Hepatocyte (in vitro differentiated cells): ENCODE data around the gene ACTR5. TPM values are rescaled to one million over a fixed set of nuclear protein-coding genes. Genes with fewer than 3 reads are reported as not detected.

ENCODE experiments used
- DNase-seq: peaks from one replicate; pipeline ENCODE4 v3.0.0-alpha.2; 2016; ENCODE audit warnings: low spot score
- H2AFZ ChIP-seq: fragments of 200-600 bp; sonication (generic); 2 replicates; pipeline ENCODE4 v1.6.0; 2016; ENCODE audit warnings: antibody characterized with exemption, mild to moderate bottlenecking
- H3K27ac ChIP-seq: fragments of 200-600 bp; sonication (generic); 2 replicates; pipeline ENCODE4 v1.5.1; 2016; ENCODE audit warnings: mild to moderate bottlenecking
- H3K27me3 ChIP-seq: fragments of 200-600 bp; sonication (generic); 2 replicates; pipeline ENCODE4 v1.6.1; 2016
- H3K36me3 ChIP-seq: fragments of 200-600 bp; sonication (generic); replicated peaks from 2 replicates; pipeline ENCODE4 v1.5.1; 2016; ENCODE audit warnings: low read depth; ENCODE audit not compliant: insufficient read depth
- H3K4me1 ChIP-seq: fragments of 200-600 bp; sonication (generic); 2 replicates; pipeline ENCODE4 v1.5.1; 2016; ENCODE audit warnings: mild to moderate bottlenecking, moderate library complexity; ENCODE audit not compliant: insufficient read depth
- H3K4me2 ChIP-seq: fragments of 200-600 bp; sonication (generic); 2 replicates; pipeline ENCODE4 v1.6.0; 2016
- H3K4me3 ChIP-seq: fragments of 200-600 bp; sonication (generic); 2 replicates; pipeline ENCODE4 v1.5.1; 2016; ENCODE audit warnings: mild to moderate bottlenecking
- H3K79me2 ChIP-seq: fragments of 200-600 bp; sonication (generic); 2 replicates; pipeline ENCODE4 v1.6.0; 2017; ENCODE audit warnings: mild to moderate bottlenecking
- H3K9me2 ChIP-seq: fragments of 200-600 bp; sonication (generic); replicated peaks from 2 replicates; pipeline ENCODE4 v1.6.0; 2017; ENCODE audit warnings: mild to moderate bottlenecking; ENCODE audit not compliant: insufficient read depth
- H3K9me3 ChIP-seq: fragments of 200-600 bp; sonication (generic); 2 replicates; pipeline ENCODE4 v1.5.1; 2016; ENCODE audit warnings: low read depth, mild to moderate bottlenecking
- H4K20me1 ChIP-seq: fragments of 200-600 bp; sonication (generic); 2 replicates; pipeline ENCODE4 v1.6.0; 2016; ENCODE audit warnings: mild to moderate bottlenecking; ENCODE audit not compliant: insufficient read depth, poor library complexity, severe bottlenecking
- EZH2 ChIP-seq: fragments of 200-600 bp; sonication (generic); IDR thresholded peaks from 2 replicates; pipeline ENCODE4 v1.6.1; 2016; ENCODE audit warnings: antibody characterized with exemption, mild to moderate bottlenecking, borderline replicate concordance
- EZH2phosphoT487 ChIP-seq: fragments of 200-600 bp; sonication (generic); IDR thresholded peaks from one replicate; pipeline ENCODE4 v1.6.1; 2018; ENCODE audit warnings: antibody characterized with exemption, mild to moderate bottlenecking, low read depth, moderate library complexity; ENCODE audit not compliant: unreplicated experiment, severe bottlenecking
- WGBS: methylation state at CpG from one replicate; pipeline ENCODE4 v1.1.6; 2016; ENCODE audit warnings: low lambda C conversion rate; ENCODE audit errors: missing lambda C conversion rate; 5-methylcytosine and 5-hydroxymethylcytosine counted together
- polyA plus RNA-seq: library from polyadenylated mRNA; unstranded; fragments of >200 nt; fragmentation: Nextera tagmentation; extraction: Ambion mirVana; gene quantifications from 2 replicates; pipeline ENCODE4 v1.2.1, GENCODE V29; 2016
- total RNA-seq: library from RNA; depleted of rRNA; stranded (reverse); fragments of >200 nt; gene quantifications from 2 replicates; pipeline ENCODE4 v1.2.3, GENCODE V29; 2014
- TF ChIP-seq, protein P1 (sequence below): fragments of 200-600 bp; sonication (generic); IDR thresholded peaks from 2 replicates; pipeline ENCODE4 v1.5.1; 2016; ENCODE audit warnings: antibody characterized with exemption, mild to moderate bottlenecking; ENCODE audit not compliant: poor library complexity

The ACTR5 gene
- total and polyA plus RNA-seq, 2 experiments from 2014 or later, result 8.5 to 10.1 TPM

DNA sequence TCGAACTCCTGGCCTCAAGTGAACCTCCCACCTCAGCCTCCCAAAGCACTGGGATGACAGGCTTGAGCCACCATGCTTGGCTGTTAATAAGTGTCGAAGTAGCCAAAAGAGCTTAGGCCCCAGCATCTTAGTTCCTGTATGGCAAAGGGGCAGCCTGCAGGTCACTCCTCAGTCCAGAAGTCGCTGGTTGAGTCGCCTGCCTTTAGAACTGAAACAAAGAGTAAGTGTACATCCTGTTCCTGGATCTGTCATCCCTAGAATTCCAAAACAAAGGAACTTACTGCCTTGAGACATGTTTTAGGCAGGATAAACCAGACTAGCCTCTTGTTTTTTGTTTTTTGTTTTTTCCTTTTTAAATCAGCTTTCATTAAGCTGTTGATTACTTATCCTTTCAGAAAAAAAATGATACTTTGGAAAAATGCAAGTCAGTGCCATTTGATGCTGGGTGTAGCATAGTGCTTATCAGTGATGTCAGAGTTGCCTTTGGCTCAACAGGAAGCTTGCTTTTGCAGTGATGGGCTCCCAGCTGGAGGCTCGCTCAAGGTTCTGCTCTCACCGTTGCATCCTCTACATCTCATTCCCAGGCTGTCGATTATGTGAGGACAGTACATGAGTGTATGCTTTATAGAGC lies 9.0 kb downstream of the ACTR5 start:
- no peak overlapping the region for H3K4me3 ChIP-seq
- no peak overlapping the region for H3K27ac ChIP-seq
- no peak overlapping the region for H3K4me2 ChIP-seq
- no peak overlapping the region for H2AFZ ChIP-seq
- no peaks in the 10 kb centered on the region for H3K9me3 ChIP-seq
- H4K20me1 ChIP-seq, result no peaks in the 10 kb centered on the region
- no peaks in the 10 kb centered on the region for H3K36me3 ChIP-seq
- DNase-seq, result no peak
- H3K4me1 ChIP-seq, result no peaks in the 10 kb centered on the region
- TF ChIP-seq, protein P1, sequence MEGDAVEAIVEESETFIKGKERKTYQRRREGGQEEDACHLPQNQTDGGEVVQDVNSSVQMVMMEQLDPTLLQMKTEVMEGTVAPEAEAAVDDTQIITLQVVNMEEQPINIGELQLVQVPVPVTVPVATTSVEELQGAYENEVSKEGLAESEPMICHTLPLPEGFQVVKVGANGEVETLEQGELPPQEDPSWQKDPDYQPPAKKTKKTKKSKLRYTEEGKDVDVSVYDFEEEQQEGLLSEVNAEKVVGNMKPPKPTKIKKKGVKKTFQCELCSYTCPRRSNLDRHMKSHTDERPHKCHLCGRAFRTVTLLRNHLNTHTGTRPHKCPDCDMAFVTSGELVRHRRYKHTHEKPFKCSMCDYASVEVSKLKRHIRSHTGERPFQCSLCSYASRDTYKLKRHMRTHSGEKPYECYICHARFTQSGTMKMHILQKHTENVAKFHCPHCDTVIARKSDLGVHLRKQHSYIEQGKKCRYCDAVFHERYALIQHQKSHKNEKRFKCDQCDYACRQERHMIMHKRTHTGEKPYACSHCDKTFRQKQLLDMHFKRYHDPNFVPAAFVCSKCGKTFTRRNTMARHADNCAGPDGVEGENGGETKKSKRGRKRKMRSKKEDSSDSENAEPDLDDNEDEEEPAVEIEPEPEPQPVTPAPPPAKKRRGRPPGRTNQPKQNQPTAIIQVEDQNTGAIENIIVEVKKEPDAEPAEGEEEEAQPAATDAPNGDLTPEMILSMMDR, result no peak
- TF ChIP-seq EZH2phosphoT487 (no peak), EZH2 (no peak)
- H3K27me3 ChIP-seq, result no peaks in the 10 kb centered on the region
- peaks cover under 1% of the 10 kb centered on the region for H3K79me2 ChIP-seq
- no peaks in the 10 kb centered on the region for H3K9me2 ChIP-seq
- 89% methylated on average over 7 of the region's 7 CpGs for WGBS

GRCh38 chr20:38759106-38759505 lies 10.8 kb downstream of the ACTR5 start:
- Histone ChIP-seq H3K36me3 (no peaks in the 10 kb centered on the region), H3K4me2 (no peak overlapping the region)

GRCh38 chr20:38760978-38761377 lies 12.7 kb downstream of the ACTR5 start:
- Histone ChIP-seq H3K4me3 (no peak overlapping the region), H3K79me2 (no peaks in the 10 kb centered on the region), H3K9me2 (no peaks in the 10 kb centered on the region), H3K4me1 (peaks cover 4% of the 10 kb centered on the region), H3K27ac (no peak overlapping the region), H2AFZ (no peak overlapping the region), H4K20me1 (no peaks in the 10 kb centered on the region), H3K27me3 (no peaks in the 10 kb centered on the region), H3K4me2 (no peak overlapping the region), H3K36me3 (no peaks in the 10 kb centered on the region), H3K9me3 (no peaks in the 10 kb centered on the region)
- DNase-seq, result no peak
- TF ChIP-seq EZH2 (no peak), EZH2phosphoT487 (no peak)
- TF ChIP-seq, protein P1, result no peak
- WGBS, result 88% methylated on average over 4 of the region's 4 CpGs

More at GRCh38 chr20:38759106-38759505, 10.8 kb downstream of the ACTR5 start:
- Histone ChIP-seq H3K27me3 (no peaks in the 10 kb centered on the region), H3K79me2 (no peaks in the 10 kb centered on the region), H4K20me1 (no peaks in the 10 kb centered on the region), H3K4me3 (no peak overlapping the region), H3K27ac (no peak overlapping the region), H3K9me3 (no peaks in the 10 kb centered on the region), H3K9me2 (no peaks in the 10 kb centered on the region), H2AFZ (no peak overlapping the region), H3K4me1 (no peaks in the 10 kb centered on the region)
- 98% methylated on average over 7 of the region's 7 CpGs for WGBS
- DNase-seq, result no peak
- TF ChIP-seq EZH2, result no peak
- TF ChIP-seq, protein P1, result no peak
- TF ChIP-seq EZH2phosphoT487, result no peak

DNA sequence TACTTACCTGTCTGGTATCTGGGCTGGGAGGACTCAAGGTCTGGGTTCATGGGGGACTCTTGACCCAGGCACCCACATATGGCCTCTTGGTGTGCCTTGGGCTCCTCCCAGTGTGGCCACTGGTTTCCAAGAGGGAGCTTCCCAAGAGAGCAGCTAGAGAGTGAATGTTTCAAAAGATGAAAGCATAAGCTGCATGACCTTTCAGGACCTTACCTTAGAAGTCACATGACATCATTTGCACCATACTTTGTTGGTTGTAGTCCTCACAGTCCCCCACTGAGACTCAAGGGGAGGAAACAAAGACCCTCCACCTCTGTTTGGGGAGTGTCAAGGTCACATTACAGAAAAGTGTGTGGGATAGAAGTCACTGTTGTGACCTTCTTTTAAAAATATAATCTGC lies 13.9 kb downstream of the ACTR5 start:
- no peaks in the 10 kb centered on the region for H4K20me1 ChIP-seq
- no peaks in the 10 kb centered on the region for H3K36me3 ChIP-seq
- no peak overlapping the region for H3K27ac ChIP-seq
- H3K4me1 ChIP-seq, result peaks cover 4% of the 10 kb centered on the region
- H3K27me3 ChIP-seq, result no peaks in the 10 kb centered on the region
- H2AFZ ChIP-seq, result no peak overlapping the region
- DNase-seq, result no peak
- H3K9me3 ChIP-seq, result no peaks in the 10 kb centered on the region
- no peak overlapping the region for H3K4me3 ChIP-seq
- no peaks in the 10 kb centered on the region for H3K79me2 ChIP-seq
- TF ChIP-seq EZH2phosphoT487 (no peak), EZH2 (no peak)
- TF ChIP-seq, protein P1, result no peak
- no peaks in the 10 kb centered on the region for H3K9me2 ChIP-seq
- H3K4me2 ChIP-seq, result no peak overlapping the region
